Thoracic aorta (tissue), 2 donors: ENCODE results near the gene ANKS1A. TPM values are rescaled to one million over a fixed set of nuclear protein-coding genes. Genes with fewer than 3 reads are reported as not detected.

Source experiments
- ATAC-seq: fragments of 150-250 bp; one replicate; pipeline ENCODE4 v1.8.0; 2017; ENCODE audit warnings: low read depth; ENCODE audit not compliant: insufficient number of reproducible peaks, low FRiP score
- DNase-seq: peaks from one replicate; pipeline ENCODE4 v3.0.0-alpha.2; 2020; ENCODE audit warnings: low spot score
- H3K27ac ChIP-seq, 2 donors: fragments of 200-600 bp; sonication (generic); 1 replicate in 1 of 2; 2 replicates in 1 of 2; pipeline ENCODE4 v1.5.1; 2016; ENCODE audit warnings: mild to moderate bottlenecking in 2 of 2, moderate library complexity in 2 of 2
- H3K27me3 ChIP-seq: fragments of 200-600 bp; sonication (generic); replicated peaks from 2 replicates; pipeline ENCODE4 v1.6.0; 2016; ENCODE audit warnings: mild to moderate bottlenecking; ENCODE audit not compliant: insufficient read depth
- H3K36me3 ChIP-seq: fragments of 200-600 bp; sonication (generic); one replicate; pipeline ENCODE4 v1.5.1; 2016
- H3K4me1 ChIP-seq, 2 donors: fragments of 200-600 bp; sonication (generic); 1 replicate in 1 of 2; 2 replicates in 1 of 2; pipeline versions ENCODE4 v1.5.1 to v1.6.0; 2016; ENCODE audit warnings: low read depth in 2 of 2, mild to moderate bottlenecking in 1 of 2; ENCODE audit not compliant: control insufficient read depth in 1 of 2
- H3K4me3 ChIP-seq: fragments of 200-600 bp; sonication (generic); 2 replicates; pipeline ENCODE4 v1.5.1; 2016; ENCODE audit warnings: mild to moderate bottlenecking
- H3K9me3 ChIP-seq: fragments of 200-600 bp; sonication (generic); 2 replicates; pipeline ENCODE4 v1.5.1; 2016
- total RNA-seq, 2 donors: library from RNA; depleted of rRNA; stranded (reverse); fragments of >200 nt; gene quantifications; one replicate each; pipeline versions ENCODE4 v1.1.0 to v1.2.3, GENCODE V29; 2016
- TF ChIP-seq, protein P1 (sequence below): fragments of 200-600 bp; sonication (generic); IDR thresholded peaks from one replicate; pipeline ENCODE4 v1.5.1; 2019; ENCODE audit warnings: antibody characterized with exemption

Gene ANKS1A
- total RNA-seq, 2 donors from 2014 or later, result 37.9 to 55.4 TPM

DNA sequence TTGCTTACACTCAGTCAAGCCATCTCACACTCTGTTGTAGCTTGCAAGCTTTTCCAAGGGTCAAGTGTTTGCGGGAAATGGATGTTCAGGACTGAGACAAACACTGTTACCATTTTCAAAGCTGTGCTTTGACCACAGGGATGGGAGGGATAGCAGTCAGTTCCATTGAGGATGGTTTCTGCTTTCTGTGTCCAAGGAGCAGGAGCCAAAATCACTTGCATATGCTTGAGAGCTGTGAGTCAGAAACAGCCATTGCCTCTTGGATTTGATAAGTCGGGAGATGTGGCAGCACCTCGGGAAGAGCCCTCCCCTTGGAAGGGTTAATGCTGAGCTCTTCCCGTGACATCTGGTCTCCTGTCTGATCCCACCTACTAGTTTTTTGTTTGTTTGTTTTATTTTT lies 166.8 kb downstream of the ANKS1A start:
- DNase-seq, result no peak
- TF ChIP-seq, protein P1, sequence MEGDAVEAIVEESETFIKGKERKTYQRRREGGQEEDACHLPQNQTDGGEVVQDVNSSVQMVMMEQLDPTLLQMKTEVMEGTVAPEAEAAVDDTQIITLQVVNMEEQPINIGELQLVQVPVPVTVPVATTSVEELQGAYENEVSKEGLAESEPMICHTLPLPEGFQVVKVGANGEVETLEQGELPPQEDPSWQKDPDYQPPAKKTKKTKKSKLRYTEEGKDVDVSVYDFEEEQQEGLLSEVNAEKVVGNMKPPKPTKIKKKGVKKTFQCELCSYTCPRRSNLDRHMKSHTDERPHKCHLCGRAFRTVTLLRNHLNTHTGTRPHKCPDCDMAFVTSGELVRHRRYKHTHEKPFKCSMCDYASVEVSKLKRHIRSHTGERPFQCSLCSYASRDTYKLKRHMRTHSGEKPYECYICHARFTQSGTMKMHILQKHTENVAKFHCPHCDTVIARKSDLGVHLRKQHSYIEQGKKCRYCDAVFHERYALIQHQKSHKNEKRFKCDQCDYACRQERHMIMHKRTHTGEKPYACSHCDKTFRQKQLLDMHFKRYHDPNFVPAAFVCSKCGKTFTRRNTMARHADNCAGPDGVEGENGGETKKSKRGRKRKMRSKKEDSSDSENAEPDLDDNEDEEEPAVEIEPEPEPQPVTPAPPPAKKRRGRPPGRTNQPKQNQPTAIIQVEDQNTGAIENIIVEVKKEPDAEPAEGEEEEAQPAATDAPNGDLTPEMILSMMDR, result no peak
- peak overlapping the region in 1 of 2 donors; percentile 3 for H3K27ac ChIP-seq
- no peak for ATAC-seq
- H3K9me3 ChIP-seq, result no peaks in the 10 kb centered on the region
- peaks cover 39 to 85% of the 10 kb centered on the region in 2 donors for H3K4me1 ChIP-seq
- no peak overlapping the region for H3K4me3 ChIP-seq
- H3K36me3 ChIP-seq, result peaks cover 14% of the 10 kb centered on the region
- no peaks in the 10 kb centered on the region for H3K27me3 ChIP-seq

DNA sequence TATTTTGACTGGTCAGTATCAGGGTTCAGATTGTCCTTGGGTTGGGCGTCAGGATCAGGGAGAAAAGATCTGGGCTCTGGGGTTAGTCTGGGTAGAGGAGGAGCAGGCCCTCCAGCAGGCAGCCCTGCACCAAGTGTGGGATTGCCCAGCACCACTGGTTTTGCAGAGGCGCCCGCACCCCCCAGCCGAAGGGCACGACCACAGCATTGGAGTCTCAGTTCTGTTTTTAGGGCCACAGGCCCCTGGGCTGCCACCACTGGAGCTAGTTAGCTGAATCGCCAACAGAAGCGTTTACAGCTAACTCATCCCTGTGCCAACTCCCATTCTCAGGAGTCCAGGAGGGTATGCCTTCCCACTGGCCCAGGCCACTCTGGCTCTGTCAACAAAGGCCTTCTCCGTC lies 167.9 kb downstream of the ANKS1A start:
- Histone ChIP-seq H3K9me3 (no peaks in the 10 kb centered on the region), H3K27ac (peak overlapping the region in 1 of 2 donors; percentile 42), H3K4me3 (no peak overlapping the region), H3K27me3 (no peaks in the 10 kb centered on the region), H3K36me3 (peaks cover 18% of the 10 kb centered on the region), H3K4me1 (peaks cover 33 to 85% of the 10 kb centered on the region in 2 donors)
- DNase-seq, result no peak
- TF ChIP-seq, protein P1, result no peak
- ATAC-seq, result no peak

DNA sequence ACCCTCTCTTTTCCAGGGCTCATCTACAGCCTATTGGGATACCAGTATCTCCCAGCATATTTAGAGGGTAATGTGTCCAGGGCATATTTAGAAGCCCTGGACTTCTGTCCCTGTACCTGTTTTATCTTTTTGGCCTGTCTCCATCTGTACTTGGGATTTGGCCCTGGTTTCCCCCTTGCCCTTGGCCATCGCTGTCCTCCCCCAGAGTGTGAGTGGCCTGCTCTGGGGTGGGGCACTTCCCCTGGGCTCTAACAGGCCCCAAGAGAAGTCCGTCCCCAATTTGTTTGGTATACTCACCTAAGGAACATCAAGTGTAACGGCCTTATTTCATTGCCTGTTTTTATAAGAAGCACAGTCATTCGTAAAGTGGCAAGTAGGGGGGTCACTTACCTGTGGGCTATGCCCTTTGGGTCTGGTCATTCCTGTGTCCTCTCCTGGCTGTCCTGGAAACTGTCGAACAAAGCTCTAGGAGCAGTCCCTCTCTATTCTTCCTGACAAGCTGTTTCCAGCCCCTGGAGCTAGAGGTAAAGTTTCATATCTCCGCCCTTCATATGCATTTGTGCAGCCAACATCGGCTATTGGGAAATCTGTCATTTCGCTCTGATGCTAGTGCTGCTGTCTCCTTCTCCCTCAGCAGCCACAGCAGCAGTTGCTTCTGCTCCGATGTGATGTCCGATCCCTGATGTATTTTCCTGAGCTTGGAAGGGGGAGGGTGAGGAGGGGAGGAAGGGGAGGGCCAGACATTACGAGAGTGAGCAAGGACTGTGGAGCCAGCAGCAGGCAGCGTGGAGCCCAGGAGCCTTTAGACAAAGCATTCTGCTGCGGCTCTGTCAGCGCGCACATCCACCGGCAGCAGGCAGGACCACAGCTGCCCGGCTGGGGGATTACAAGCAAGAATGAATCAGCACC lies 168.6 kb downstream of the ANKS1A start:
- TF ChIP-seq, protein P1, result no peak
- DNase-seq (no peak), ATAC-seq (no peak)
- no peaks in the 10 kb centered on the region for H3K9me3 ChIP-seq
- peaks cover 18% of the 10 kb centered on the region for H3K36me3 ChIP-seq
- peak overlapping the region; percentile 55 for H3K4me3 ChIP-seq
- no peaks in the 10 kb centered on the region for H3K27me3 ChIP-seq
- H3K4me1 ChIP-seq, result peaks cover 28 to 86% of the 10 kb centered on the region in 2 donors
- H3K27ac ChIP-seq, result peak overlapping the region in 1 of 2 donors; percentile 42

DNA sequence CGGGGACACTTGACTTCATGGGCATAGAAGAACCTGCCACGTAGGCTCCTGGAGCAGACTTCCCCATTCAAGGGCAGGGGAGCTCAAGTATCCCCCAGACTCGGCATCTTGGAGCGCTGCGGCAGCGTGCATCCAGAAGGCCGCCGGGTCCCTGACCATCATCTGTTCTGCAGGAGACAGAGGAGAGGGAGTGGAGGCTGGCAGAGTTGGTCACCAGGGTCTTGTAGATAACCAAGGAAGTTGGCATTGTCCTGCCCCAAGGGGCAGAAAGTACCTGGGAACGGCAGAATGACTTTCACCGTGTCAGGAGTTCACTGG lies 169.3 kb downstream of the ANKS1A start:
- Histone ChIP-seq H3K9me3 (no peaks in the 10 kb centered on the region), H3K27ac (peak overlapping the region; percentile 29 to 42), H3K4me3 (peak overlapping the region; percentile 55), H3K36me3 (peaks cover 18% of the 10 kb centered on the region), H3K4me1 (peaks cover 22 to 86% of the 10 kb centered on the region in 2 donors), H3K27me3 (no peaks in the 10 kb centered on the region)
- DNase-seq, result no peak
- TF ChIP-seq, protein P1, result no peak
- no peak for ATAC-seq

DNA sequence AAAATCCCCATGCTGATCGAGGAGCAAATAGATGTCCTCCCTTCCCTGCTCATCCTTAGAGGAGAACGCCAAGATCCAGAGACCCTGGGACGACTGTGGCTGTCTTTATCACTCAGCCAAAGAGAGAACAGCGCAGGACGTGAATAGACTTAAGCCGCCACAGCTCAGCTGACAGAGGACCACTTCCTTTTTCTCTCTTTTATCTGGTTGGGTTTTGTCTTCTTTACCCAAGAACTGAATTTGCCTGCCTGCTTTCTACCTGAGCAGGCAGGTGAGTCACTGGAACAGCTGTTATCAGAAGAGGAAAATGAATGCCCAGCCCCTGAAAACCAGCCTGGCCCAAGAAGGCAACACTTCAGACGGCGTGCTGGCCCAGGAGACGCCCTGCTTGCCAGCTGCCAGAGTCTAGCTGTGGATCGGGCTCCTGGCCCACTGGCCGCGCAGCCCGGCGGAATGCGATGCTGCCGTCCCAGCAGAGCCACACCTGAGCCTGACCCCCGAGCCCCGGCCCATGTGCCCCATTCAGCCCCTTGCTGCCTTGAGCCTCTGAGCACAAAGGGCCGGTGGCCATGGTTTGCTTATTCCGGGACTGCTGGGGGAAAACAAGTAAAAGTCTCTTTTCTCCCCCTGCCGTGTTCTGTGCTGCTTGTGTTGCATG lies 169.9 kb downstream of the ANKS1A start:
- TF ChIP-seq, protein P1, result no peak
- DNase-seq, result no peak
- Histone ChIP-seq H3K27ac (peak overlapping the region; percentile 29 to 42), H3K9me3 (no peaks in the 10 kb centered on the region), H3K4me1 (peaks cover 15 to 86% of the 10 kb centered on the region in 2 donors), H3K27me3 (no peaks in the 10 kb centered on the region), H3K36me3 (peaks cover 18% of the 10 kb centered on the region), H3K4me3 (peak overlapping the region; percentile 55)
- ATAC-seq, result no peak
